PC-9 (cell line): ENCODE measurements around the gene MYMK.

ENCODE experiments used
- CTCF ChIP-seq: fragments of 200-600 bp; sonication (generic); conservative IDR thresholded peaks from 2 replicates; pipeline ENCODE4 v1.6.1; 2017; ENCODE audit warnings: mixed run types, antibody characterized with exemption, mild to moderate bottlenecking, moderate library complexity
- EZH2 ChIP-seq: fragments of 200-600 bp; sonication (generic); IDR thresholded peaks from 2 replicates; pipeline ENCODE4 v1.8.0; 2017; ENCODE audit warnings: antibody characterized with exemption, low read depth

- TF ChIP-seq CTCF (no peak), EZH2 (no peak)
Measured at GRCh38 chr9:133516961-133517350, 7.8 kb downstream of the MYMK start.
